GM23338 (cell line): Measurements from ENCODE around the gene ERP44.

ENCODE experiments used
- CREB1 ChIP-seq: fragments of 250-450 bp; sonication (Bioruptor Pico); IDR thresholded peaks from 2 replicates; pipeline ENCODE4 v1.5.0; 2020; ENCODE audit warnings: low read depth, mild to moderate bottlenecking, moderate library complexity
- EZH2 ChIP-seq: fragments of 200-600 bp; sonication (generic); IDR thresholded peaks from one replicate; pipeline ENCODE4 v1.8.0; 2017; ENCODE audit warnings: antibody characterized with exemption, mild to moderate bottlenecking, low read depth; ENCODE audit not compliant: unreplicated experiment
- EZH2phosphoT487 ChIP-seq: fragments of 200-600 bp; sonication (generic); IDR thresholded peaks from one replicate; pipeline ENCODE4 v1.8.1; 2018; ENCODE audit warnings: antibody characterized with exemption; ENCODE audit not compliant: unreplicated experiment
- JUNB ChIP-seq: IDR thresholded peaks from one replicate; pipeline ENCODE4 v1.6.1; 2016; ENCODE audit warnings: antibody characterized with exemption; ENCODE audit not compliant: unreplicated experiment
- POLR2AphosphoS5 ChIP-seq: IDR thresholded peaks from 2 replicates; pipeline ENCODE4 v1.6.1; 2016; ENCODE audit warnings: antibody characterized with exemption, low read depth
- STAT1 ChIP-seq: IDR thresholded peaks from one replicate; pipeline ENCODE4 v1.6.1; 2016; ENCODE audit warnings: antibody characterized with exemption; ENCODE audit not compliant: unreplicated experiment
- TF ChIP-seq, protein P1 (sequence below), 2 experiments: fragments of 200-600 bp in 1 of 2; sonication (generic) in 1 of 2; conservative IDR thresholded peaks; 2 replicates each; pipeline versions ENCODE4 v1.5.1 to v1.6.1; 2016 to 2017; ENCODE audit warnings: antibody characterized with exemption in 2 of 2, low read depth in 2 of 2, mild to moderate bottlenecking in 2 of 2, moderate library complexity in 1 of 2
- TF ChIP-seq, protein P2 (sequence below): IDR thresholded peaks from one replicate; pipeline ENCODE4 v1.6.1; 2018; ENCODE audit warnings: antibody characterized with exemption; ENCODE audit not compliant: unreplicated experiment
- TF ChIP-seq, protein P3 (sequence below): IDR thresholded peaks from 2 replicates; pipeline ENCODE4 v1.6.1; 2016; ENCODE audit warnings: antibody characterized with exemption

DNA sequence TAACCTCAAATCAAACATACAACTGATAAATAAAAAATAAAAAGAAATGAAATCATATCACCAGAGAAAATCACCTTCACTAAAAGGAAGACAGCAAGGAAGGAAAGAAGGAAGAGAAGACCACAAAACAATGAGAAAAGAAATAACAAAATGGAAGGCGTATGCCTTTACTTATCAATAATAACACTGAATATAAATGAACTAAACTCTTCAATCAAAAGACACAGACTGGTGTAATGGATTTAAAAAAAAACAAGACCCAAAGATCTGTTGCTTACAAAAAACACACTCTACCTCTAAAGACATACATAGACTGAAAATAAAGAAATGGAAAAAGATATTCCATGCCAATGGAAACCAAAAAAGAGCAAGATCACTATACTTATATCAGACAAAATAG, 60.3 kb downstream of the ERP44 start:
- TF ChIP-seq JUNB (no peak), EZH2 (no peak), CREB1 (CRISPR knock-in tag) (no peak), POLR2AphosphoS5 (no peak), EZH2phosphoT487 (no peak), STAT1 (no peak)
- TF ChIP-seq, protein P1, sequence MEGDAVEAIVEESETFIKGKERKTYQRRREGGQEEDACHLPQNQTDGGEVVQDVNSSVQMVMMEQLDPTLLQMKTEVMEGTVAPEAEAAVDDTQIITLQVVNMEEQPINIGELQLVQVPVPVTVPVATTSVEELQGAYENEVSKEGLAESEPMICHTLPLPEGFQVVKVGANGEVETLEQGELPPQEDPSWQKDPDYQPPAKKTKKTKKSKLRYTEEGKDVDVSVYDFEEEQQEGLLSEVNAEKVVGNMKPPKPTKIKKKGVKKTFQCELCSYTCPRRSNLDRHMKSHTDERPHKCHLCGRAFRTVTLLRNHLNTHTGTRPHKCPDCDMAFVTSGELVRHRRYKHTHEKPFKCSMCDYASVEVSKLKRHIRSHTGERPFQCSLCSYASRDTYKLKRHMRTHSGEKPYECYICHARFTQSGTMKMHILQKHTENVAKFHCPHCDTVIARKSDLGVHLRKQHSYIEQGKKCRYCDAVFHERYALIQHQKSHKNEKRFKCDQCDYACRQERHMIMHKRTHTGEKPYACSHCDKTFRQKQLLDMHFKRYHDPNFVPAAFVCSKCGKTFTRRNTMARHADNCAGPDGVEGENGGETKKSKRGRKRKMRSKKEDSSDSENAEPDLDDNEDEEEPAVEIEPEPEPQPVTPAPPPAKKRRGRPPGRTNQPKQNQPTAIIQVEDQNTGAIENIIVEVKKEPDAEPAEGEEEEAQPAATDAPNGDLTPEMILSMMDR (conservative IDR thresholded peaks at IDR 0.05; ENCODE audit: low read depth in 2 of 2), result no peak
- TF ChIP-seq, protein P2, sequence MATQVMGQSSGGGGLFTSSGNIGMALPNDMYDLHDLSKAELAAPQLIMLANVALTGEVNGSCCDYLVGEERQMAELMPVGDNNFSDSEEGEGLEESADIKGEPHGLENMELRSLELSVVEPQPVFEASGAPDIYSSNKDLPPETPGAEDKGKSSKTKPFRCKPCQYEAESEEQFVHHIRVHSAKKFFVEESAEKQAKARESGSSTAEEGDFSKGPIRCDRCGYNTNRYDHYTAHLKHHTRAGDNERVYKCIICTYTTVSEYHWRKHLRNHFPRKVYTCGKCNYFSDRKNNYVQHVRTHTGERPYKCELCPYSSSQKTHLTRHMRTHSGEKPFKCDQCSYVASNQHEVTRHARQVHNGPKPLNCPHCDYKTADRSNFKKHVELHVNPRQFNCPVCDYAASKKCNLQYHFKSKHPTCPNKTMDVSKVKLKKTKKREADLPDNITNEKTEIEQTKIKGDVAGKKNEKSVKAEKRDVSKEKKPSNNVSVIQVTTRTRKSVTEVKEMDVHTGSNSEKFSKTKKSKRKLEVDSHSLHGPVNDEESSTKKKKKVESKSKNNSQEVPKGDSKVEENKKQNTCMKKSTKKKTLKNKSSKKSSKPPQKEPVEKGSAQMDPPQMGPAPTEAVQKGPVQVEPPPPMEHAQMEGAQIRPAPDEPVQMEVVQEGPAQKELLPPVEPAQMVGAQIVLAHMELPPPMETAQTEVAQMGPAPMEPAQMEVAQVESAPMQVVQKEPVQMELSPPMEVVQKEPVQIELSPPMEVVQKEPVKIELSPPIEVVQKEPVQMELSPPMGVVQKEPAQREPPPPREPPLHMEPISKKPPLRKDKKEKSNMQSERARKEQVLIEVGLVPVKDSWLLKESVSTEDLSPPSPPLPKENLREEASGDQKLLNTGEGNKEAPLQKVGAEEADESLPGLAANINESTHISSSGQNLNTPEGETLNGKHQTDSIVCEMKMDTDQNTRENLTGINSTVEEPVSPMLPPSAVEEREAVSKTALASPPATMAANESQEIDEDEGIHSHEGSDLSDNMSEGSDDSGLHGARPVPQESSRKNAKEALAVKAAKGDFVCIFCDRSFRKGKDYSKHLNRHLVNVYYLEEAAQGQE, result no peak
- TF ChIP-seq, protein P3, sequence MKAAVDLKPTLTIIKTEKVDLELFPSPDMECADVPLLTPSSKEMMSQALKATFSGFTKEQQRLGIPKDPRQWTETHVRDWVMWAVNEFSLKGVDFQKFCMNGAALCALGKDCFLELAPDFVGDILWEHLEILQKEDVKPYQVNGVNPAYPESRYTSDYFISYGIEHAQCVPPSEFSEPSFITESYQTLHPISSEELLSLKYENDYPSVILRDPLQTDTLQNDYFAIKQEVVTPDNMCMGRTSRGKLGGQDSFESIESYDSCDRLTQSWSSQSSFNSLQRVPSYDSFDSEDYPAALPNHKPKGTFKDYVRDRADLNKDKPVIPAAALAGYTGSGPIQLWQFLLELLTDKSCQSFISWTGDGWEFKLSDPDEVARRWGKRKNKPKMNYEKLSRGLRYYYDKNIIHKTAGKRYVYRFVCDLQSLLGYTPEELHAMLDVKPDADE, result no peak
